ENCODE data around the gene ADARB2. TPM values are rescaled to one million over a fixed set of nuclear protein-coding genes. Genes with fewer than 3 reads are reported as not detected.

Gene ADARB2
- total and polyA plus RNA-seq, 2 experiments from 2014 or later, result 1.6 to 3.1 TPM

DNA sequence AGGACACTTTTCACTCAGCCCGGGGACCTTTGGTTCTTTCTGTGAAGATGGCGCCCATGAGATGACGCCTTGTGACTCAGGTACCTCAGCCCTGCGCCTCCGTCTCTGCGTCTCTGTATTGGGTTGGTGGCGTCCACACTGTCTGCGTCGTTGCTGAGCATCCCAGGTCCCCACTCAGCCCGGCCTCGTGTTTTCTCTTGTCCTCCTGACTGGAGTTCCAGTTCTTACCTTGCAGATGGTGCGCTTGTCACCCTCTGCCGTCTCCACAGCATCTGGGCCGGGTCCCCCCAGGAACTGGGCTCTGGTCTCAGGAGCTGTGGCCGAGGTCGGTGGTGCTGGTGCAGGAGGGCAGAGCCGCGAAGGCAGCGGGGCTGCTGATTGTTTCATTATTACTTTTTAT, 530.7 kb downstream of the ADARB2 start:
- no peaks in the 10 kb centered on the region for H3K9me3 ChIP-seq (ENCODE audit: low read depth)
- no peaks in the 10 kb centered on the region for H3K27me3 ChIP-seq
- H3K36me3 ChIP-seq, result no peaks in the 10 kb centered on the region
- H3K27ac ChIP-seq, result no peak overlapping the region
- no peak overlapping the region for H3K4me3 ChIP-seq
- no peaks in the 10 kb centered on the region for H3K4me1 ChIP-seq (ENCODE audit: low read depth)
- no peak for DNase-seq (ENCODE audit: low read depth in 1 of 2, low spot score in 1 of 2)
- TF ChIP-seq, protein P1, sequence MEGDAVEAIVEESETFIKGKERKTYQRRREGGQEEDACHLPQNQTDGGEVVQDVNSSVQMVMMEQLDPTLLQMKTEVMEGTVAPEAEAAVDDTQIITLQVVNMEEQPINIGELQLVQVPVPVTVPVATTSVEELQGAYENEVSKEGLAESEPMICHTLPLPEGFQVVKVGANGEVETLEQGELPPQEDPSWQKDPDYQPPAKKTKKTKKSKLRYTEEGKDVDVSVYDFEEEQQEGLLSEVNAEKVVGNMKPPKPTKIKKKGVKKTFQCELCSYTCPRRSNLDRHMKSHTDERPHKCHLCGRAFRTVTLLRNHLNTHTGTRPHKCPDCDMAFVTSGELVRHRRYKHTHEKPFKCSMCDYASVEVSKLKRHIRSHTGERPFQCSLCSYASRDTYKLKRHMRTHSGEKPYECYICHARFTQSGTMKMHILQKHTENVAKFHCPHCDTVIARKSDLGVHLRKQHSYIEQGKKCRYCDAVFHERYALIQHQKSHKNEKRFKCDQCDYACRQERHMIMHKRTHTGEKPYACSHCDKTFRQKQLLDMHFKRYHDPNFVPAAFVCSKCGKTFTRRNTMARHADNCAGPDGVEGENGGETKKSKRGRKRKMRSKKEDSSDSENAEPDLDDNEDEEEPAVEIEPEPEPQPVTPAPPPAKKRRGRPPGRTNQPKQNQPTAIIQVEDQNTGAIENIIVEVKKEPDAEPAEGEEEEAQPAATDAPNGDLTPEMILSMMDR (IDR thresholded peaks at IDR 0.05; ENCODE audit: low read depth, low read length), result no peak

DNA sequence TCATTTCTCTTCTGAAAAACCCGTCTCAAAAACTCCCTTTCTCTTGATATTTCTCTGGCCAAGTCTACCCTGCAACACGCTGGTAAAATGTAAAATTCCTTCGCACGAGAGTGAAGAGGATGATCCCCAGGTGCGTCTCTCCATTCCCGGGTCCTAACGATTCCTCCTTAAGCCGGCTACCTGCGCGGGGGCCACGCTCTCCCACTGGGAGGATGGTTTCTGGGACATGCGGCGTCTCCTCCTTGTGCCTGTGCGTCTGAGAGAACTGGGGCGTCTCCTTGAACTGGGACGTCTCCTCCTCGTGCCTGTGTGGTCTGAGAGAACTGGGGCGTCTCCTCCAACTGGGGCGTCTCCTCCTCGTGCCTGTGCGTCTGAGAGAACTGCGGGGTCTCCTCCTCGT, 531.2 kb downstream of the ADARB2 start:
- Histone ChIP-seq H3K27ac (no peak overlapping the region), H3K36me3 (no peaks in the 10 kb centered on the region), H3K4me1 (ENCODE audit: low read depth) (no peaks in the 10 kb centered on the region), H3K9me3 (ENCODE audit: low read depth) (no peaks in the 10 kb centered on the region), H3K4me3 (no peak overlapping the region), H3K27me3 (no peaks in the 10 kb centered on the region)
- no peak for DNase-seq (ENCODE audit: low read depth in 1 of 2, low spot score in 1 of 2)
- TF ChIP-seq, protein P1 (IDR thresholded peaks at IDR 0.05; ENCODE audit: low read depth, low read length), result no peak

DNA sequence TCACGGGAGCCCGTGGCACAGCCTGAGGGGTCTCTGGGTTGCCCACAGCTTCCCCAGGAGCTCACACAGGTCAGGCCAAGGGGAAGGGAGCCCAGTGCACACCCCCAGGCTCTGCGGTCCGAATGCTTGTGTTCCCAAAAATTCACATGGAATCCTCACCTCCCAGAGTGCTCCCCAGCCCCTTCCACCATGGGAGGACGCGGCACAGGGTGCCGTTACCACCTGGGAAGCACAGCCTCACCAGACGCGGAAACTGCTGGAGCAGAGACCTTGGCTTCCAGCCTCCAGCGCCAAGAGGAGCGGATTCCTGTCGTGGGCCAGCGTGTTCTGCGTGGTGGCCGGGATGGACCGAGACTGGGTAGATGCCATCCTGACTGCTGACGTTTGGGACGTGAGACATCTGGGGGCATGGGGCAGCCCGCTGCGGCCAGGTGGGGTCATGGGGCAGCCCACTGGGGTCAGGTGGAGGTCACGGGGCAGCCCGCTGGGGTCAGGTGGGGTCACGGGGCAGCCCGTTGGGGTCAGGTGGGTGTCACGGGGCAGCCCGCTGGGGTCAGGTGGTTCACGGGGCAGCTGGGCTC, 531.8 kb downstream of the ADARB2 start:
- no peaks in the 10 kb centered on the region for H3K9me3 ChIP-seq (ENCODE audit: low read depth)
- no peak overlapping the region for H3K4me3 ChIP-seq
- H3K27ac ChIP-seq, result no peak overlapping the region
- no peaks in the 10 kb centered on the region for H3K4me1 ChIP-seq (ENCODE audit: low read depth)
- no peaks in the 10 kb centered on the region for H3K36me3 ChIP-seq
- TF ChIP-seq, protein P1 (IDR thresholded peaks at IDR 0.05; ENCODE audit: low read depth, low read length), result no peak
- no peak for DNase-seq (ENCODE audit: low read depth in 1 of 2, low spot score in 1 of 2)
- no peaks in the 10 kb centered on the region for H3K27me3 ChIP-seq

DNA sequence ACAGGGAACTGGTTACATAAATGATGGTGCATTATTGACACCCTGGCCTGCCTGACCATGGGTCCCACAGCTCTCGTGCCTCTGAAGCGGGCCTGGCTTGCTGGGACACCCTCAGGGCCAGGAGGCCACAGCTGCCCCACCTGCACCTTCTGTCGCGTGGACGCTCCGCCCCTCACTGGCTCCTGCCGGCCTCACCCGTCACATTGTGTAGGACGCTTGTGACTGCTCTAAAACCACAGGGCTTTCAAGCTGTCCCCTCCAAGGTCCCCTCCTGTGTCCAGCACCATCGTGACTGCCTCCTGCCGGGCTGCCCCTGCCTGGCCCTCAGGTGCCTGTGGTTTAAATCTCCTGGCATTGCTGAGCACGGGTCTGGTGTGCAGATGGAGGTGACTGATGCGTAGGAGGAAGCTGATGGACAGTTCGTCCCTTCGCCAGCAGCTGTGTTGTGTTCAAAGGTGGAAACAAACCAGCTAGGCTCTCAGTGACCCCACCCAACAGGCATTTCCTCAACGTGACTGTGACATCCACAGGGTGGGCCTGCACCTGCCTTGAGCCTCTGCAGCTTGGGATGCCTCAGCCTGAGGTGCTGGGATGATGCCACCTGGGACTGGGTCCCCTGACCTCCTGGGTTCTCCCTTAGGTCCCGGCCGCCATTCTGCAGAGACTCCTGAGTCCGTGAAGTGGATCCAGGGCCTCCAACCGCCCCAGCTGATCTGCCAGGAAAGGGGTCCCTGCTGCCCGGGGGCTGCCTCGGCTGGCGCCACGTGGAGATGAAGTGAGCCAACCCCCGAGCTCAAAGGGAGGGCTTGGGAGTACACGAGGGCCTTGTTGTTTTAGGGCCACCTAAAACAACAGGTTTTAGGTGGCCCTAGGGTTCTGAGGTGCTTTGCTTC, 532.6 kb downstream of the ADARB2 start:
- no peaks in the 10 kb centered on the region for H3K9me3 ChIP-seq (ENCODE audit: low read depth)
- no peak overlapping the region for H3K4me3 ChIP-seq
- no peaks in the 10 kb centered on the region for H3K36me3 ChIP-seq
- no peaks in the 10 kb centered on the region for H3K4me1 ChIP-seq (ENCODE audit: low read depth)
- TF ChIP-seq, protein P1 (IDR thresholded peaks at IDR 0.05; ENCODE audit: low read depth, low read length), result no peak
- DNase-seq (ENCODE audit: low read depth in 1 of 2, low spot score in 1 of 2), result no peak
- H3K27ac ChIP-seq, result no peak overlapping the region
- no peaks in the 10 kb centered on the region for H3K27me3 ChIP-seq

DNA sequence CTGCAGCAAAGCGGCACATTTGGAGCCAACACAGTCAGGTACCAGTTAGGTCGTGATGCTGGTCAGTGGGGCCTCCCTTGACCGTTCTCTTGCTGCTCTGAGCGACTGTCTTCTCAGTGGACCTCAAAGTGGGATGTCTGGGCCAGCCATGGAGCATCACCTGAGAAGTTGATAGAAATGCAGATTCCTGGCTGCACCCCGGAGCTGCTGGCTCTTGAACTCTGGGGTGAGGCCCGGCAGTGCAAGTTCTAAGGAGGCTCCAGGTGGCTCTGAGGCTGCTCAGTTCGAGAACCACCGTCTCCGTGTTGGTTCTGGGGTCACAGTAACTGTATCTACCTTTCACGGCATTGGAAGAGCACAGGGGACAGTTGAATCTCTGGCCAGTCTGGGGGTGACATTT, 533.6 kb downstream of the ADARB2 start:
- H3K27me3 ChIP-seq, result no peaks in the 10 kb centered on the region
- H3K27ac ChIP-seq, result no peak overlapping the region
- TF ChIP-seq, protein P1 (IDR thresholded peaks at IDR 0.05; ENCODE audit: low read depth, low read length), result no peak
- no peaks in the 10 kb centered on the region for H3K36me3 ChIP-seq
- no peaks in the 10 kb centered on the region for H3K9me3 ChIP-seq (ENCODE audit: low read depth)
- no peak for DNase-seq (ENCODE audit: low read depth in 1 of 2, low spot score in 1 of 2)
- H3K4me3 ChIP-seq, result no peak overlapping the region
- no peaks in the 10 kb centered on the region for H3K4me1 ChIP-seq (ENCODE audit: low read depth)
